Activated CD8-positive, alpha-beta memory T cell treated with anti-CD3 and anti-CD28 coated beads for 1 hour (primary cell): ENCODE data around the gene FCN2.

Source experiments
- DNase-seq, 2 donors: peaks; one replicate each; pipeline ENCODE4 v3.0.0-alpha.2; 2020; ENCODE audit warnings: low read depth in 1 of 2; ENCODE audit errors: extremely low read depth in 1 of 2

FCN2 gene

DNA sequence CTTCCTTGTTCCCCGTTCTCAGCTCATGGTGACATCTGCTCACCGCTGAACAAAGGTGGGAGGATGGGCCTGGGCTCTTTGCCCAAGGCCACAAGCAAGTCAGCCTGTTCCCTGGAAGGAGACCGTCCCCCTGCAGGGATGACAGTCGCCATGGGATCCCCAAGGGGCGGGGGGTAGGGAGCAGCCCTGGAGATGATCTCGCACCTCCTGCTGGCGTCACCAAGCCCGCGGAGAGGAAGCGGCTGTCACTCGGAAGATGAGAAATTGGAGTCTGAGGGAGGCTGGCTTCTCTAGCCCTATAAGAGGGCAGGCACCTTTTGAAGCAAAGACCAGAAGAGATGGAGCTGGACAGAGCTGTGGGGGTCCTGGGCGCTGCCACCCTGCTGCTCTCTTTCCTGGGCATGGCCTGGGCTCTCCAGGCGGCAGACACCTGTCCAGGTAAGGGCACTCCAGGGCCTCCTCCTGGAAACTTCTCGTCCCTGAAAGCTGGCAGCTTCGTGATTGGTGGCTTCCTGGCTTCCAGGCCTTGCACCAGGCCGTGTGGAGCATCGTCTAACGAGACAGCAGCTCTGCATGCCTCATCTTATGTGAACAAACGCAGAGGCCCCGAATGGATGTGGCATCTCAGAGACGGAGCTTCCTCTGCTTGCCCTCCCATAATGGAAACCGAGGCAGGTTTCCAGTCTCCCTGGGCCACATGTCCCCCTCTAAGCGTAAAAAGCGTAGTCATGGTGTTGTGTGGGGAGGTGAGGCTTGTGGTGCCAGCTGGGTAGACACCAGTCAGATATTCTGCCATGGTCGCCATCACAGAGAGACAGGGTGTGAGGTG lies at the start of gene FCN2:
Gene FCN2 (plus strand): TSS at position 327 of the 829 bp plus-strand sequence. CDS start 12 bp downstream, at position 339.
- no peak for DNase-seq

DNA sequence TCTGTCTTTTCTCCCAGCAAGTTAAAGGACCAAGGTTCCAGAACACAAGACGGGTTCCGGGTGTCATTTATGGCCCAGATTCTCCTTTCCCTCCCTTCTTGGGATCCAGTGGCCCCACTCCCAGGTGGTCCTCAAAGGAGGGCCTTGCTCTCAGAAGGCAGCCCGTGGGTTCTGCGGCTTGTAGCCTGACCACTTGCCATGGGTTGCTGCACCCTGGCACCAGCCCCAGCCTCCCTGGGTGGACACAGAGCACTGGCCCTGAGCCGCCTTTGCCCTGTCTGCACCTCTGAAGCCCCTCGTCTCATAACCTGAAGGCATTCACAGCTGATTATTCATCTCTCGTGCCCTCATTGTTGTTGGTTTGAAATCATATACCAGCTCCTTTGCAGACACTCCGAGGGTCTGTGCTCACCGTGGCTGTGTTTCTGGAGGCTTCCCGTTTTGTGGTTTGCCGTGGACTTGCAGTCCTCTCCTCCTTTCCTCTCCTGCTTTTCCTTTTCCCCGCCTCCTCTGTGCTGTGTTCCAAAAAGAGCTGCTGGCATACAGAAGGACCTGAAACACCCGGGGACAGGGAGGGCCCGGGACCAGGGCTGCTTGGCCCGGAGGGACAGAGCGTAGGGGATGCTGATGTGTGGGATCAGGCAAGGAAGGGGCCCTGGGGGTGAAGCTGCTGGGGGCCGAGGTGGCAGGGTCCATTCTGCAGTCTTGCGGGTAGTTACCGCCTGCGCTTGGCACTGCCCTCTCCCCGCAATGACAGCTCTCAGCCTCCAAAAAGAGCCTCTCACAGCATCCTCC lies 49.5 kb upstream of the FCN2 start:
- no peak for DNase-seq

DNA sequence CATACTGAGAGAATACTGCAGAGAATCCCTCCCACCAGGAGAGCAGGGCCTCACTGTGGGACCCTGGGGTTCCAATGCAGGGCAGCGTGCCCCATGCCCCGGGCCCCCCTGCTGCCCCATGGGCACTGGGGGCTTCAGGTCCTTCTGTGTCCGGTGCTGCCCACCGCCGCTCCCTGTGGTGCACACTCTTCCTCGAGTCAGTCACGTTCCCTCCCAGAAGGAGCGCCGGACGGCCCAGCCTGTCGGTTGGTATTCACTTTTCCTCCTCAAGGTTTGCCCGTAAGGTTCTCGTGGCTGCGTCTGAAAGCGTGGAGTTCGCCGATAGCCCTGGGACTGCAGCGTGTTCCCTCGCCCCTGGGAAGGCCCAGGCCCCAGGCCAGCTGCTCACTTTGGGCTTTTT lies 48.1 kb upstream of the FCN2 start:
- no peak for DNase-seq

DNA sequence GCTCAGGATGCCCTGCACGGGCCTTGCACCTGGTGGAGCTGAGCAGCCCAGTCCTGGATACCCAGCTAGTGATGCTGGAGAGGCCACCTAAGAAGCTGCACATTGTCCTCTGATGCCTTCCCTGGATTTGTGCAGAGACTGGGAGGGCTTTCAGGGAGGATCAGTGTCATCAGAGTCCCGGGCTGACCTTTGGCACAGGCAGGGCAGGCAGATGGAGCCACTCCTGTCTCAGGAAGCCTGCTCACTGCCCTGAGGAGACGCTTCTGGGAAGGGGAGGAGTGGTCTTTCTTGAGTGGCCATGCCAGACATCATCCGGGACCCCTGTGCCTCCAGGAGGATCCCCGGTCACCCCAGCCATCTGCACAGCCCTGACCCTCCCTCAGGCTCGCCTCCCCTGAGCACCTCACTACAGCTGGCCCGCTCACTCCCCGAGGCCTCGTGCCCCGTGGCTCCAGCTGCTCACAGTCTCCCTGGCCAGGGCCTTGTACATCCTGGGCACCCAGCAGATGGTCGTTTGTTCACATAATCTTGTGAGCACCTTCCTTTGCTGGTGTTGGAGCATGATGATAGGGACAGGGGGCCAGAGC lies 47.2 kb upstream of the FCN2 start:
- no peak for DNase-seq

DNA sequence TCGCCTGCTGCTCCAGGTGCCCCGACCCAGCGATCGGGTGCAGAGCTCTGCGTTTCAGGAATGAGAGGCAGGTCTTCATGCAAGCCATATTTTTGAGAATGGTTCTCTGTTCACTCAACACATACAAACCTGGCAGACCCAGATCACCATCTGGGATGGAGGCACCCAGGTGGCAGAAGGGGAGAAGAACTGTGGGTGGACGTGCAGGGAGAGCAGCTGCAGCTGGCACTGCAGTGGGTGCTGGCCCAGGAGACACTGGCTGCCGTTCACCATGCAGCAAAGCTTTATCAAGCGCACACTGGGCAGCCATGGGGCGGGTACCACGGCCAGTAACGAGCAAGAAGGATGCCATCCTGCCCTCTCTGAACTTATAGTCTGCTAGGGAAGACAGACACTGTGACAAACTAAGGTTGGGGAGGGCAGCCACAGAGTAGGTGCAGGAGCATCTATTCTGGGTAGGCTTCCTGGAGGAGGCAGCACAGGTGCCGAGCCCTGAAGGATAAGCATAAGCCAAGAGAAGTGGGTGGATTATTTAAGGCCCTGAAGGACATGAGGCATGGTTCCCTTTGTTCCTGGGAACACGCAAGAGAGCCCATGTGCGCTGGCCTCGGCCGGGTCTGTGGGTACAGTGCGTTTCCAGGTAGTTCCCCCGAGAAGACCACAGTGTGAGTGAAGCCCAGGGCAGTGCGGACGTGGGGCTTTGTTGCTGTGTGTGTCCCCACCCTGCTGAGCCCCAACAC lies 46.2 kb upstream of the FCN2 start:
- no peak for DNase-seq

GRCh38 chr9:134834957-134835419 lies 45.6 kb upstream of the FCN2 start:
- no peak for DNase-seq

DNA sequence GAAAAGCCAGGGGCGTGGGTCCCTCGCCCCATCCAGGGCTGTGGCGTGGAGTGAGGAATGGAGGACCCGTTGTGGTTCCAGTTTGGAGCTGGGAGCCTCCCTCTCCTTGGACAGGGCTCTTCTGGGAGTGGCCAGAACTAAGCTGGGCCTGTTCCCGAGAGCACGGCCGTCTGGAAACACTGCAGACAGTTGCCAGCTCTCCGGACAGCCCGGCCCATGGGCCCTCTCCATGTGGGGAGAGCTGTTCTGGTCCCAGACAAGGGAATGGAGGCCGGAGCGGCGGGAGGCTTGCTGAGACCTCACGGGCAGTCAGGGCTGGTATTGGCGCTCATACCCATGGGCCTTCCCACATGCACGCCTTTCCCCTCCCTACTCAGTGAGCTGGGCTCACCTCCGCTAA lies 45.2 kb upstream of the FCN2 start:
- DNase-seq: no peak

DNA sequence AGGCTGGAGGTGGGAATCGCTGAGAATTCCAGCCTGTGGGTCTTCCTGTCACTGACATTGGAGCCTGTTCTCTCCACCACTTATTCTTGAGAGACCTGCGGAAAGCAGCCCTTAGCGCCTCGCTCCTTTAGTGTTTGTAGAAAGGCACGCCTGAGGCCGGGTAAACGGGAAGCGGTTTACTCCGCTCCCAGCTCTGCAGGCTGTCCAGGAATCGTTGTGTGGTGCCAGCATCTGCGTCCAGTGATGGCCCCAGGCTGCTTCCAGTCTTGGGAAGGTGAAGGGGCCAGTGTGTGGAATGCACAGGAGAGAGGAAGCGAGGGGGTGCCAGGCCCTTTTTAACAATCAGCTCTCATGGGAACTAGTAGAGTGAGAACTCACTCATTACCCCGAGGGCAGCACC lies 44.6 kb upstream of the FCN2 start:
- no peak for DNase-seq

DNA sequence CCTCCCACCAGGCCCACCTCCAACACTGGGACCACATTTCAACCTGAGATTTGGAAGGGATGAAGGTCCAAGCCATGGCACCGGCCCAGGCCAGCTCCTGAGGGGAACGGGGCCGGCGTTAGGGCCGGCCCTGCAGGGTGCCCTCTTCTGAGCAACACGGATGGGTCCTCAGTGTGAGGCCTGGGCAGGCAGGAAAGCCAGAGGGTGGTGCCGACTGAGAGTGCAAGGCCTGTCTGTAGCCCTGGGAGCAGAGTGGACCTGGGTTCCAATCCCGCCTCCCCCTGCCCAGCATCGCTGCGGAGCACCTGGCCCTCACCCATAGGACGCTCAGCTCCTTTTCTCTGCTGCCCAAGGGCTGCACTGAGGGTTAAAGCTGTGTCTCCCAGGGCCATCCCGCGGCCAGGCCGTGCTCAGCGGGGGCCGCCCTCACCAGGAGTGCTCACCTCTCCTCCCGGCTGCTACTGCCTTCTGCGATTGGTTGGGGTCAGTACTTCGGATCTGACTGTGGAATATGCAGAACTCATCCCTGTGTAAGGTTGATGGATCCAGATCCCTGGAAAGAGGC lies 44.1 kb upstream of the FCN2 start:
- no peak for DNase-seq

- no peak for DNase-seq
These were observed 43.1 kb upstream of the FCN2 start for GRCh38 chr9:134837529-134837928.

- no peak for DNase-seq
These were observed 41.8 kb upstream of the FCN2 start for GRCh38 chr9:134838651-134839454.

DNA sequence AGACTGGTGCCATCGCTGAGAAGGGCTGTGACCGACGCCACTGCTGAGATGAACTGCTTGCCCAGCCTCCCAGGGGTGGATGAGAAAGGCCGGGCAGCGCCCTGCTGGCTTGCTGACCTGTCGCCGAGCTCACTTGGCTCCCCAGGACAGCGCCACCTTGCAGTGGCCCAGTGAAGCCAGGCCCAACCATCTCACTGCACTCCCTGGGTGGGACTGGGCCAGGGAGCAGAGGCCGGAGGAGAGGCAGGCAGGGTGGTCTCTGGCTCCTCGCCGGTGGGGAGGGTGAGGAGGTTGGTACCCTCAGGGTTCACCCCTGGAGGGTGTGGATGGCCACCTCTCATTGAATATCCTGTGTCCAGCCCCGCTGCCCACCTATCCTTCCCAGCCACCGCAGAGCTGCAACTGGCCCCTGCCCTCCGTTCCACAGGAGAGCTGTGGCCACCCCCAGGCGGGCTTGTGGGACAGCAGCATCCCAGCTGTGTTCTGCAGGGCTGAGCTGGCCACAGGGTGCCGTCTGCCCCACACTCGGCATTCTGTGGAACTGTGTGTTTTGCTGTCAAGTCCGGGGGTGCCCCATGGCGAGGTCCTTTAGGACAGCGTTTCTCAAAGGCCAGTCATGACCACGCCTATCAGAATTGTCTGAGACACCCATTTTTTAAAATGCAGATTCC lies 41.0 kb upstream of the FCN2 start:
- no peak for DNase-seq

- no peak for DNase-seq
These were observed 40.1 kb upstream of the FCN2 start for GRCh38 chr9:134840511-134840910.

GRCh38 chr9:134841180-134841904 lies 39.3 kb upstream of the FCN2 start:
- no peak for DNase-seq

GRCh38 chr9:134842321-134842720 lies 38.3 kb upstream of the FCN2 start:
- no peak for DNase-seq

DNA sequence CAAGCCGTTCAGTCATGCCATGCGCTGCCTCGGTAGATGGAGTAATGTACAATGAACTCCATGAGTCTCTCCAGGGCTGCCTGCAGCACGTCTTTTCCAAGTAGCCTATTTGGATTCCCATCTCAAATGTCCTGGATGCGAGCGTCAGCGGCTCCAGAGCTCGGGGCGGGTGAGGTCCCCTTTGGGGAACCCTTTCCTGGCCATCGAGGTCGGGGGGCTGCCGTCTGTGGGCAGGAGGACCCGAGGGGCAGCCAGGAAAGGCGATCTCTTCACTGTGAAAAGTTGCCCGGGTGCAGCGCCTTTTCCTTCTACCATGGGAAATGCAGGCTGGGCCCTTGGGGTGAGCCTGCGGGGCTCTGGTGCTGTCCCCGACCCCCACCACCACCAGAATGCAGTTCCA lies 36.9 kb upstream of the FCN2 start:
- DNase-seq: no peak

DNA sequence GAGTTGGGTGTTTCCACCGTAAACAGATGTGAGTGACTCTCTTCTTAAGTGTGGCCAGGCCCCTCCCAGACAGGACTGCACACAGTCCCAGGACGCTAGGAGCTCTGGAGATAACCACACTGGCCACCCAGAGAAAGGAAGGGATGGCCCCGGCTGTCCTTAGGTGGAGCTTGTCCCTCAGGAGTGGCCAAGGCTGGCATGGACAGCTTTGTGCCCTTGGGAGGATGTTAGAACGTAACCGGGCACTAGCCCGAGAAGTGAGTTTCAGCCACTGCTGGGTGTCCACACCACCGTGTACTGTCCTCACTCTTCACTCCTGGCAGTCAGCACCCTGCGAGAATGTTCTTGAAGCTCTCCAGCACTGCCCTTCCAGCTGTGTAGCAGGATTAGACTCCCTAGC lies 35.8 kb upstream of the FCN2 start:
- DNase-seq: no peak

GRCh38 chr9:134846187-134846586 lies 34.4 kb upstream of the FCN2 start:
- no peak for DNase-seq

- no peak for DNase-seq
These were observed 33.9 kb upstream of the FCN2 start for GRCh38 chr9:134846699-134847098.
